ENCODE results near the gene MEPCE. TPM values are rescaled to one million over a fixed set of nuclear protein-coding genes. Genes with fewer than 3 reads are reported as not detected.

MEPCE gene
- total RNA-seq, 2 experiments from 2014 or later, result 52.6 to 57.0 TPM

DNA sequence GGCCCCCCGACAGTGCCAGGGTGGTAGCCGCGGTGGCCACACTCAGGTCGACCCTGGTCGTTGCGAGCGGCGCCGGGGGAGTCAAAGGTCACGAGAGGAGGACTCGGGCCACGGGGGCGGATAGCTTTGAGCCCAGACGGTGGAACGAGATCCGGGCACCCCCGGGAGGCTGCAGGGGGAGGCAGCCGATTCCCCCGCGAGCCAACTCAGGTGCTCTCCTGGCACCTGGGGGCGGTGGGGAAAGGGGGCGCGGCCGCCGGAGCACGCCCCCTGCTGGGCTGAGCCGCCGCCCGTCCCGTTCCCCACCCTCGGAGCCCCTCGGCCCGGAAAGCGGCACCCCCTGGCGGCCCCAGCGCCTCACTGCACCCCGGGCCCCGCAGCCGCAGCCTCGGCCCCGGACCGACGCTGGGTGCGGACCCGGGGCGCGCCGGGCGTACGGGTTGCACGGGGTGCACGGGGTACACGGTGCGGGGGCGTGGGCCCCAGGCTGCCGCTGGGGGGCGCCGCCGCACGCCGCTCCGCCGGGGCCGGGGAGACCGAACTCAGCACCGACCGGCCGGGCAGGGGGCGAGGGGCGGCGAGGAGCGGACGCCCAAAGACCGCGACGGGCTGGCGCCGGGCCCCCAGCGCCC is 53.6 kb downstream of the MEPCE start:
- intact Hi-C loops (cut with DNase I, micrococcal nuclease), result loop anchor here (1.0 to 5.0 kb wide), 6 partner anchors 14 to 209 kb away; partner anchors contain the start of genes AGFG2 (in 1 of the 2) and GIGYF1 (in 1 of the 2)
- Mint-ChIP-seq H3K9me3 (no peaks in the 10 kb centered on the region), H3K36me3 (ENCODE audit: low read depth) (peaks cover 5% of the 10 kb centered on the region), H3K4me3 (peak overlapping the region; percentile 90), H3K4me1 (ENCODE audit: low read depth) (peaks cover 31% of the 10 kb centered on the region), H3K27me3 (no peaks in the 10 kb centered on the region), H3K27ac (peak overlapping the region; percentile 64)
- no peak overlapping the region for H3K27ac ChIP-seq (ENCODE audit: low read depth in 1 of 2, low read length in 2 of 2)
- CTCF ChIA-PET, result interaction anchor here (0.8 to 3.0 kb wide), 12 partner anchors 10 to 102 kb away, joined by 3 to 16 read pairs (median 3); no protein-coding TSS in a partner anchor
- POLR2A ChIA-PET, result interaction anchor here (0.8 to 1.9 kb wide), 5 partner anchors 55 to 129 kb away, joined by 4 to 9 read pairs (median 6); partner anchors contain the start of genes AGFG2, FBXO24, MOSPD3 and ZCWPW1
- DNase-seq (peak; percentile 58 to 92 (median 81)), ATAC-seq (ENCODE audit: poor library complexity) (peak; percentile 62)
- TF ChIP-seq, protein P1, sequence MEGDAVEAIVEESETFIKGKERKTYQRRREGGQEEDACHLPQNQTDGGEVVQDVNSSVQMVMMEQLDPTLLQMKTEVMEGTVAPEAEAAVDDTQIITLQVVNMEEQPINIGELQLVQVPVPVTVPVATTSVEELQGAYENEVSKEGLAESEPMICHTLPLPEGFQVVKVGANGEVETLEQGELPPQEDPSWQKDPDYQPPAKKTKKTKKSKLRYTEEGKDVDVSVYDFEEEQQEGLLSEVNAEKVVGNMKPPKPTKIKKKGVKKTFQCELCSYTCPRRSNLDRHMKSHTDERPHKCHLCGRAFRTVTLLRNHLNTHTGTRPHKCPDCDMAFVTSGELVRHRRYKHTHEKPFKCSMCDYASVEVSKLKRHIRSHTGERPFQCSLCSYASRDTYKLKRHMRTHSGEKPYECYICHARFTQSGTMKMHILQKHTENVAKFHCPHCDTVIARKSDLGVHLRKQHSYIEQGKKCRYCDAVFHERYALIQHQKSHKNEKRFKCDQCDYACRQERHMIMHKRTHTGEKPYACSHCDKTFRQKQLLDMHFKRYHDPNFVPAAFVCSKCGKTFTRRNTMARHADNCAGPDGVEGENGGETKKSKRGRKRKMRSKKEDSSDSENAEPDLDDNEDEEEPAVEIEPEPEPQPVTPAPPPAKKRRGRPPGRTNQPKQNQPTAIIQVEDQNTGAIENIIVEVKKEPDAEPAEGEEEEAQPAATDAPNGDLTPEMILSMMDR (IDR thresholded peaks at IDR 0.05), result peak; percentile 90
- H3K4me3 ChIP-seq (ENCODE audit: low read length), result peak overlapping the region; percentile 64
- no peaks in the 10 kb centered on the region for H3K9me3 ChIP-seq (ENCODE audit: control insufficient read depth in 1 of 2, insufficient read depth in 1 of 2, low read length in 2 of 2)
- no peaks in the 10 kb centered on the region for H3K36me3 ChIP-seq (ENCODE audit: insufficient read depth, low read length)
- no peaks in the 10 kb centered on the region for H3K27me3 ChIP-seq (ENCODE audit: control insufficient read depth in 1 of 2, insufficient read depth in 2 of 2, low read length in 2 of 2)
- peaks cover 40% of the 10 kb centered on the region for H3K4me1 ChIP-seq (ENCODE audit: insufficient read depth, low read length)

Other genes with a start within 250 kb of the MEPCE start
- gene PVRIG, start 209.9 kb upstream of the MEPCE start, total RNA-seq, result 10 to 100 TPM; 30.1 to 33.2 TPM
- gene SPDYE3, start 122.1 kb upstream of the MEPCE start, total RNA-seq, result not detected
- 10 to 100 TPM; 56.4 to 67.6 TPM for gene PILRB, start 71.7 kb upstream of the MEPCE start, total RNA-seq
- 1 to 10 TPM; 4.6 to 5.3 TPM for gene PILRA, start 56.3 kb upstream of the MEPCE start, total RNA-seq
- gene ZCWPW1, start 1.1 kb upstream of the MEPCE start, total RNA-seq, result 1 to 10 TPM; 4.4 to 6.5 TPM
- gene PPP1R35, start 6.7 kb downstream of the MEPCE start, total RNA-seq, result 10 to 100 TPM; 42.9 to 47.0 TPM
- gene SPACDR, start 34.4 kb downstream of the MEPCE start, total RNA-seq, result under 1 TPM; 0.64 to 0.93 TPM
- 10 to 100 TPM; 34.6 to 36.5 TPM for gene TSC22D4, start 49.4 kb downstream of the MEPCE start, total RNA-seq
- under 1 TPM; 0.66 to 0.75 TPM for gene NYAP1, start 54.1 kb downstream of the MEPCE start, total RNA-seq
- gene AGFG2, start 109.4 kb downstream of the MEPCE start, total RNA-seq, result 1 to 10 TPM; 6.6 to 9.9 TPM
- gene SAP25, start 144.1 kb downstream of the MEPCE start, total RNA-seq, result 10 to 100 TPM; 52.0 to 53.4 TPM
- 100 to 1,000 TPM; 313 to 317 TPM for gene LRCH4, start 156.3 kb downstream of the MEPCE start, total RNA-seq
- under 1 TPM; 0.66 to 0.78 TPM for gene FBXO24, start 156.5 kb downstream of the MEPCE start, total RNA-seq
- 1 to 10 TPM; 6.7 to 7.5 TPM for gene PCOLCE, start 172.5 kb downstream of the MEPCE start, total RNA-seq
- gene MOSPD3, start 182.7 kb downstream of the MEPCE start, total RNA-seq, result 10 to 100 TPM in 1 of 2 experiments, 1 to 10 TPM in 1; 8.5 to 10.9 TPM
- gene TFR2, start 211.7 kb downstream of the MEPCE start, total RNA-seq, result 1 to 10 TPM; 1.7 to 2.3 TPM
- not detected for gene ACTL6B, start 226.6 kb downstream of the MEPCE start, total RNA-seq
- 10 to 100 TPM; 87.8 to 91.9 TPM for gene GNB2, start 243.9 kb downstream of the MEPCE start, total RNA-seq